Body of pancreas (tissue), 4 donors: ENCODE results near the gene HRH3.

Experiments used
- POLR2A ChIP-seq, 3 donors: fragments of 450-650 bp; IDR thresholded peaks; one replicate each; pipeline ENCODE4 v1.6.1; 2016; ENCODE audit warnings: antibody characterized with exemption in 3 of 3, mild to moderate bottlenecking in 2 of 3
- TF ChIP-seq, protein P1 (sequence below), 7 experiments: fragments of 450-650 bp in 4 of 7; fragments of 200-600 bp in 3 of 7; sonication (generic) in 3 of 7; IDR thresholded peaks; one replicate each; pipeline ENCODE4 v1.5.1; 2016 to 2019; ENCODE audit warnings: antibody characterized with exemption in 7 of 7

DNA sequence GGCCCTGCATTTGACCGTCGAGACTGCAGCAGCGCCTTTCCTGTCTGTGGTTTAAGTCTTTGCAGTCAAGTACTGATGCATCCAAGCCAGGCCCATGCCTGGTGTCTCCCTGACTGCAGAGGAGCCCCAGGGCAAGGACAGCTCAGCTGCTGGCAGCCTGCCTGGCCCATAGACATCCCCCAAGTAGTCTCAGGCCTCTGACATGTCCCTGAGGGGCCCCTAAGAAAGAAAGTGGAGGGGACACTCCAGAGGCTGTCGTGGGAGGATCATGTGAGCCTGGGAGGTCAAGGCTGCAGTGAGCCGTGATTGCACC is 18.0 kb downstream of the HRH3 start:
- TF ChIP-seq, protein P1, sequence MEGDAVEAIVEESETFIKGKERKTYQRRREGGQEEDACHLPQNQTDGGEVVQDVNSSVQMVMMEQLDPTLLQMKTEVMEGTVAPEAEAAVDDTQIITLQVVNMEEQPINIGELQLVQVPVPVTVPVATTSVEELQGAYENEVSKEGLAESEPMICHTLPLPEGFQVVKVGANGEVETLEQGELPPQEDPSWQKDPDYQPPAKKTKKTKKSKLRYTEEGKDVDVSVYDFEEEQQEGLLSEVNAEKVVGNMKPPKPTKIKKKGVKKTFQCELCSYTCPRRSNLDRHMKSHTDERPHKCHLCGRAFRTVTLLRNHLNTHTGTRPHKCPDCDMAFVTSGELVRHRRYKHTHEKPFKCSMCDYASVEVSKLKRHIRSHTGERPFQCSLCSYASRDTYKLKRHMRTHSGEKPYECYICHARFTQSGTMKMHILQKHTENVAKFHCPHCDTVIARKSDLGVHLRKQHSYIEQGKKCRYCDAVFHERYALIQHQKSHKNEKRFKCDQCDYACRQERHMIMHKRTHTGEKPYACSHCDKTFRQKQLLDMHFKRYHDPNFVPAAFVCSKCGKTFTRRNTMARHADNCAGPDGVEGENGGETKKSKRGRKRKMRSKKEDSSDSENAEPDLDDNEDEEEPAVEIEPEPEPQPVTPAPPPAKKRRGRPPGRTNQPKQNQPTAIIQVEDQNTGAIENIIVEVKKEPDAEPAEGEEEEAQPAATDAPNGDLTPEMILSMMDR (IDR thresholded peaks at IDR 0.05): no peak
- no peak for TF ChIP-seq POLR2A (IDR thresholded peaks at IDR 0.05)
